Hippocampal formation (tissue), 2 donors: ENCODE data around the gene ZNF691.
"Not testable (repeated sequence)": the region's sequence is repeated elsewhere in the genome, so short reads cannot be mapped to it uniquely, and the experiment has no call there.

ENCODE experiments used
- DNase-seq, 2 donors: peaks; one replicate each; lab custom pipeline; 2025; lab: John Stamatoyannopoulos, UW

The ZNF691 gene

GRCh38 chr1:42832641-42833240 lies 13.7 kb upstream of the ZNF691 start:
- DNase-seq, result no peak

- DNase-seq, result no peak
Measured at GRCh38 chr1:42833981-42834380, 12.4 kb upstream of the ZNF691 start.

- no peak for DNase-seq
Measured at GRCh38 chr1:42834803-42835202, 11.6 kb upstream of the ZNF691 start.

GRCh38 chr1:42835422-42835821 lies 11.0 kb upstream of the ZNF691 start:
- no peak for DNase-seq

- DNase-seq, result peak in 1 of 2 donors; percentile 18
Measured at GRCh38 chr1:42837709-42838108, 8.7 kb upstream of the ZNF691 start.

- peak in 1 of 2 donors; percentile 31 for DNase-seq
Measured at GRCh38 chr1:42838482-42839190, 7.8 kb upstream of the ZNF691 start.

- no peak for DNase-seq
Measured at GRCh38 chr1:42841010-42841409, 5.4 kb upstream of the ZNF691 start.

GRCh38 chr1:42841440-42842147 lies 4.8 kb upstream of the ZNF691 start:
- no peak for DNase-seq

- DNase-seq, result no peak
Measured at GRCh38 chr1:42844592-42845140, 1.7 kb upstream of the ZNF691 start.

GRCh38 chr1:42845193-42845592 lies 1.2 kb upstream of the ZNF691 start:
- no peak for DNase-seq

GRCh38 chr1:42845866-42846256 lies 552 bp upstream of the ZNF691 start:
- no peak for DNase-seq

- no peak for DNase-seq
Measured at GRCh38 chr1:42847111-42847595, 740 bp downstream of the ZNF691 start.

- no peak for DNase-seq
Measured at GRCh38 chr1:42847721-42848460, 1.5 kb downstream of the ZNF691 start.

GRCh38 chr1:42848823-42849537 lies 2.6 kb downstream of the ZNF691 start:
- no peak for DNase-seq

GRCh38 chr1:42849944-42850343 lies 3.5 kb downstream of the ZNF691 start:
- DNase-seq, result no peak

- no peak for DNase-seq
Measured at GRCh38 chr1:42851420-42851819, 5.0 kb downstream of the ZNF691 start.

GRCh38 chr1:42851960-42852607 lies 5.7 kb downstream of the ZNF691 start:
- DNase-seq, result no peak

- DNase-seq, result no peak
Measured at GRCh38 chr1:42852608-42852980, 6.2 kb downstream of the ZNF691 start.

GRCh38 chr1:42853116-42853884 lies 6.9 kb downstream of the ZNF691 start:
- DNase-seq, result no peak

- not testable (repeated sequence) for DNase-seq
Measured at GRCh38 chr1:42856554-42856953, 10.1 kb downstream of the ZNF691 start.
